ENCODE measurements around the gene TMEM151B. TPM values are rescaled to one million over a fixed set of nuclear protein-coding genes. Genes with fewer than 3 reads are reported as not detected.

The TMEM151B gene
- total and polyA plus RNA-seq, 10 of the 15 experiments (the other 5 are each of a cell fraction or from before 2014, with no cell fraction given): 0.01 to 0.19 (median 0.05) TPM; not detected in 6

DNA sequence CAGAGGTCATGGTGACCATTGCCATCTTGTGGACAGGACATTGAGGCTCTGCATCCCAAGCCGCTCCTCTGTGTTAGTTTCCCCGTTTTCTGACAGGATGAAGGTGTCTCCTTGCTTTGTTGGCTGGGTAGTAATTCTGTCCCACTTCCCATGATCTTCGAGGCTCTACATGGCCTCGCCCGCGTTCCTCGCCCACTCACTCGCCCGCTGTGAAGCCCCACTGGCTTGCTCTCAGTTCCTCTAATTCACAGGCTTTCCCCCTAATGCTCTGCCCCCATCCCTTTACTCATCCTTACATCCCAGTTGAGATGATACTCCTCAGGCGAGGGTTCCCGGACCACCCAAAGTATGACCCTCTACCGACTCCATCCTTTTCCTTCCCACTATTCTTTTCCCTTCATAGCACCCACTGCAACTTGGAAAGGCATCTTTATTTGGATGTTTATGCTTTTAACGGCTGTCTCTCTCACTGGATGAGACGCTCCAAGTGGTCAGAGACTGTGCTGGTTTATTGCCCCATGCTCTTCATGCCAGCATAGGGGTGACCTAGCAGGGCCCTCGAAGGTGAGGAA is 12.4 kb upstream of the TMEM151B start (continued):
- TF ChIP-seq, protein P1, sequence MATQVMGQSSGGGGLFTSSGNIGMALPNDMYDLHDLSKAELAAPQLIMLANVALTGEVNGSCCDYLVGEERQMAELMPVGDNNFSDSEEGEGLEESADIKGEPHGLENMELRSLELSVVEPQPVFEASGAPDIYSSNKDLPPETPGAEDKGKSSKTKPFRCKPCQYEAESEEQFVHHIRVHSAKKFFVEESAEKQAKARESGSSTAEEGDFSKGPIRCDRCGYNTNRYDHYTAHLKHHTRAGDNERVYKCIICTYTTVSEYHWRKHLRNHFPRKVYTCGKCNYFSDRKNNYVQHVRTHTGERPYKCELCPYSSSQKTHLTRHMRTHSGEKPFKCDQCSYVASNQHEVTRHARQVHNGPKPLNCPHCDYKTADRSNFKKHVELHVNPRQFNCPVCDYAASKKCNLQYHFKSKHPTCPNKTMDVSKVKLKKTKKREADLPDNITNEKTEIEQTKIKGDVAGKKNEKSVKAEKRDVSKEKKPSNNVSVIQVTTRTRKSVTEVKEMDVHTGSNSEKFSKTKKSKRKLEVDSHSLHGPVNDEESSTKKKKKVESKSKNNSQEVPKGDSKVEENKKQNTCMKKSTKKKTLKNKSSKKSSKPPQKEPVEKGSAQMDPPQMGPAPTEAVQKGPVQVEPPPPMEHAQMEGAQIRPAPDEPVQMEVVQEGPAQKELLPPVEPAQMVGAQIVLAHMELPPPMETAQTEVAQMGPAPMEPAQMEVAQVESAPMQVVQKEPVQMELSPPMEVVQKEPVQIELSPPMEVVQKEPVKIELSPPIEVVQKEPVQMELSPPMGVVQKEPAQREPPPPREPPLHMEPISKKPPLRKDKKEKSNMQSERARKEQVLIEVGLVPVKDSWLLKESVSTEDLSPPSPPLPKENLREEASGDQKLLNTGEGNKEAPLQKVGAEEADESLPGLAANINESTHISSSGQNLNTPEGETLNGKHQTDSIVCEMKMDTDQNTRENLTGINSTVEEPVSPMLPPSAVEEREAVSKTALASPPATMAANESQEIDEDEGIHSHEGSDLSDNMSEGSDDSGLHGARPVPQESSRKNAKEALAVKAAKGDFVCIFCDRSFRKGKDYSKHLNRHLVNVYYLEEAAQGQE (IDR thresholded peaks at IDR 0.05; ENCODE audit: low read depth, low read length): 0 out of 2 replicates have a peak, but pooled peaks have one; percentile 4
- TF ChIP-seq MYC (IDR thresholded peaks at IDR 0.05; ENCODE audit: insufficient read depth, insufficient read length, insufficient replicate concordance, low read length, severe bottlenecking): no peak
- TF ChIP-seq HDAC6 (IDR thresholded peaks at IDR 0.05; ENCODE audit: unreplicated experiment): no peak
- no peak for TF ChIP-seq GABPA (IDR thresholded peaks at IDR 0.05; ENCODE audit: low read depth)
- TF ChIP-seq BCLAF1 (IDR thresholded peaks at IDR 0.05): no peak
- no peak for TF ChIP-seq ZNF622 (IDR thresholded peaks at IDR 0.05)
- TF ChIP-seq KAT2A (conservative IDR thresholded peaks at IDR 0.05; ENCODE audit: control insufficient read depth, low read depth, low read length): no peak
- TF ChIP-seq, protein P2, sequence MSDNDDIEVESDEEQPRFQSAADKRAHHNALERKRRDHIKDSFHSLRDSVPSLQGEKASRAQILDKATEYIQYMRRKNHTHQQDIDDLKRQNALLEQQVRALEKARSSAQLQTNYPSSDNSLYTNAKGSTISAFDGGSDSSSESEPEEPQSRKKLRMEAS (IDR thresholded peaks at IDR 0.05; ENCODE audit: low read depth, low read length): no peak
- TF ChIP-seq RCOR1 (conservative IDR thresholded peaks at IDR 0.05; ENCODE audit: low read depth, low read length): no peak
- no peak; the same call in none of the 2 replicates for TF ChIP-seq HDGF (IDR thresholded peaks at IDR 0.05)
- TF ChIP-seq SMAD5 (IDR thresholded peaks at IDR 0.05; ENCODE audit: low read depth): peak; percentile 40; the same call in 1 of the 2 replicates
- 0 out of 2 replicates have a peak, but pooled peaks have one; percentile 31 for TF ChIP-seq CHD2 (IDR thresholded peaks at IDR 0.05; ENCODE audit: borderline replicate concordance, low read depth, low read length)
- TF ChIP-seq TBL1XR1 (IDR thresholded peaks at IDR 0.05; ENCODE audit: low read depth, low read length): 0 out of 2 replicates have a peak, but pooled peaks have one; percentile 39
- TF ChIP-seq ZBED1 (IDR thresholded peaks at IDR 0.05; ENCODE audit: borderline replicate concordance): peak; percentile 78; the same call in 1 of the 2 replicates
- TF ChIP-seq NFYB (IDR thresholded peaks at IDR 0.05; ENCODE audit: insufficient read depth, low read depth, low read length): no peak
- TF ChIP-seq, protein P3, sequence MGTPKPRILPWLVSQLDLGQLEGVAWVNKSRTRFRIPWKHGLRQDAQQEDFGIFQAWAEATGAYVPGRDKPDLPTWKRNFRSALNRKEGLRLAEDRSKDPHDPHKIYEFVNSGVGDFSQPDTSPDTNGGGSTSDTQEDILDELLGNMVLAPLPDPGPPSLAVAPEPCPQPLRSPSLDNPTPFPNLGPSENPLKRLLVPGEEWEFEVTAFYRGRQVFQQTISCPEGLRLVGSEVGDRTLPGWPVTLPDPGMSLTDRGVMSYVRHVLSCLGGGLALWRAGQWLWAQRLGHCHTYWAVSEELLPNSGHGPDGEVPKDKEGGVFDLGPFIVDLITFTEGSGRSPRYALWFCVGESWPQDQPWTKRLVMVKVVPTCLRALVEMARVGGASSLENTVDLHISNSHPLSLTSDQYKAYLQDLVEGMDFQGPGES (IDR thresholded peaks at IDR 0.05): no peak
- no peak for TF ChIP-seq ZNF384 (IDR thresholded peaks at IDR 0.05; ENCODE audit: borderline replicate concordance, low read depth, low read length)
- no peak for TF ChIP-seq ATF2 (IDR thresholded peaks at IDR 0.05; ENCODE audit: low read length)
- TF ChIP-seq SREBF2 (IDR thresholded peaks at IDR 0.05; ENCODE audit: low read length): no peak
- peak; percentile 77 for TF ChIP-seq POLR2AphosphoS5 (IDR thresholded peaks at IDR 0.05; ENCODE audit: low read length)

Data from GM12878 (cell line).